Esophagus squamous epithelium (tissue), 5 donors: Measurements from ENCODE around the gene ALDH1L2. TPM values are rescaled to one million over a fixed set of nuclear protein-coding genes. Genes with fewer than 3 reads are reported as not detected.

Experiments used
- DNase-seq: peaks from one replicate; lab custom pipeline; 2025; lab: John Stamatoyannopoulos, UW
- H3K27ac ChIP-seq, 4 donors: fragments of 200-600 bp; sonication (generic); one replicate each; pipeline ENCODE4 v1.5.1; 2016 to 2019; ENCODE audit warnings: mild to moderate bottlenecking in 1 of 4
- H3K27me3 ChIP-seq, 4 donors: fragments of 200-600 bp; sonication (generic); 1 replicate in 3 of 4; 2 replicates in 1 of 4; pipeline versions ENCODE4 v1.5.1 to v1.6.0; 2017 to 2021; ENCODE audit warnings: antibody characterized with exemption in 1 of 4
- H3K36me3 ChIP-seq, 3 donors: fragments of 200-600 bp; sonication (generic); one replicate each; pipeline ENCODE4 v1.5.1; 2016 to 2019
- H3K4me1 ChIP-seq, 3 donors: fragments of 200-600 bp; sonication (generic); one replicate each; pipeline ENCODE4 v1.5.1; 2017 to 2019
- H3K4me3 ChIP-seq, 4 donors: fragments of 200-600 bp; sonication (generic); 1 replicate in 3 of 4; 2 replicates in 1 of 4; pipeline ENCODE4 v1.5.1; 2016 to 2019; ENCODE audit warnings: mild to moderate bottlenecking in 2 of 4, moderate library complexity in 1 of 4
- H3K9me3 ChIP-seq, 3 donors: fragments of 200-600 bp; sonication (generic); one replicate each; pipeline ENCODE4 v1.5.1; 2016 to 2019
- POLR2A ChIP-seq, 4 donors: fragments of 450-650 bp; IDR thresholded peaks; one replicate each; pipeline ENCODE4 v1.6.1; 2017; ENCODE audit warnings: antibody characterized with exemption in 4 of 4, mild to moderate bottlenecking in 4 of 4, moderate library complexity in 3 of 4
- WGBS, 2 donors: methylation state at CpG; one replicate each; pipeline ENCODE4 v1.1.5; 2018; 5-methylcytosine and 5-hydroxymethylcytosine counted together
- intact Hi-C: fragments of 100-400 bp; cut with DNase I; formaldehyde crosslinking; loops from one replicate; pipeline ENCODE4 v1.15.0; 2022
- total RNA-seq, 4 donors: library from RNA; depleted of rRNA; stranded (reverse); fragments of >200 nt; gene quantifications; one replicate each; pipeline ENCODE4 v1.1.0, GENCODE V29; 2016
- TF ChIP-seq, protein P1 (sequence below), 6 experiments: fragments of 450-650 bp in 4 of 6; fragments of 200-600 bp in 2 of 6; sonication (generic) in 2 of 6; IDR thresholded peaks; one replicate each; pipeline ENCODE4 v1.5.1; 2016 to 2019; ENCODE audit warnings: antibody characterized with exemption in 6 of 6, mild to moderate bottlenecking in 4 of 6, moderate library complexity in 4 of 6
- donor health status: DM: yes; HTN: yes; CAD: no.

Gene ALDH1L2
- total RNA-seq, 4 donors from 2014 or later, result 0.57 to 4.9 (median 1.1) TPM

DNA sequence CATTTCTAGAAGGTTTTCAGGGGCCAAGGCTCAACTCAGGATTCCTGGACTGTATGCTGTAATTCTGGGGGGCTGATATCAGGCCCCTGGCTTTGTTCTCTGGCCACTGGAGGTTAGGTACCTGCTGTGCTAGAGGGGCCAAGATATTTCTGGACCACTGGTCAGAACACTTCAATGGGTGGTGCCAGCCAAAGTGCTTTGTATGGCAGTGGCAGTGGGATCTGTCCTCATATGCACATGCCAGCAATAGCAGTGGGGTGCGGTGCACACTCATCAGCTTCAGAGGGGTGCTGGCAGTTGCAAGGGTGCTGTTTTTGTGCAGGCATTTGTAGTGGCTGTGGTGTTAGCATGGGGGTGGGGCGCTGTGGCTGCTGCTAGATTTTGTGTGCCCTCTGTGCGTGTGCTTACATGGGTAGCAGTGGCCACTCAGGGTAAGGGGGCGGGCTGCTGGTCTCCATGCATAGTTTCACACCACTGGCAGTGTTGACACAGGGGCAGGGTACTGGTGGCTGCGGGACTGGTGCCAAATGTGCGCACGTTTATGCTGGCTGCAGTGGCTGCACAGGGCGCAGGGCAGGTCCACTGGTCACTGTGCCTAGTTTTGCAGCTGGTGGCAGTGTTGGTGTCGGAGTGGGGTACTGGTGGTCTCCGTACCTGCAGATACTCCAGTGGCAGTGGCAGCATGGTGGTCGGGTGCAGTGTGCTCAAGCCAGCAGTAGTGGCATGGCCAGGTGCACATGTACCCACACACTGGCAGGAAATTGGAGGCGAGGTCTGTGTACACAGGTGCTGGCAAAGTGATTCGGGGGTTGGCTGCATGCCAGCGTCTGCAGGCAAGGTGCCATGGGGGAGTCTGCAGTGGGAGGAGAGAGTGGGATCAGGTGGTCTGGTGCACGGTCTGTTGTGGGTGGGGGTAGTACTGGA is 85.6 kb downstream of the ALDH1L2 start:
- no peak for DNase-seq

GRCh38 chr12:104997541-104997940 is 86.7 kb downstream of the ALDH1L2 start:
- 81 to 88% methylated on average over 3 of the region's 3 CpGs for WGBS, 2 donors
- Histone ChIP-seq H3K27ac (no peak overlapping the region), H3K9me3 (no peaks in the 10 kb centered on the region), H3K27me3 (no peaks in the 10 kb centered on the region), H3K4me3 (no peak overlapping the region), H3K36me3 (peaks cover 0 to 93% (median 8%) of the 10 kb centered on the region in 3 donors), H3K4me1 (peaks cover 0 to 4% (median 0%) of the 10 kb centered on the region in 3 donors)
- TF ChIP-seq POLR2A (IDR thresholded peaks at IDR 0.05), result no peak
- TF ChIP-seq, protein P1, sequence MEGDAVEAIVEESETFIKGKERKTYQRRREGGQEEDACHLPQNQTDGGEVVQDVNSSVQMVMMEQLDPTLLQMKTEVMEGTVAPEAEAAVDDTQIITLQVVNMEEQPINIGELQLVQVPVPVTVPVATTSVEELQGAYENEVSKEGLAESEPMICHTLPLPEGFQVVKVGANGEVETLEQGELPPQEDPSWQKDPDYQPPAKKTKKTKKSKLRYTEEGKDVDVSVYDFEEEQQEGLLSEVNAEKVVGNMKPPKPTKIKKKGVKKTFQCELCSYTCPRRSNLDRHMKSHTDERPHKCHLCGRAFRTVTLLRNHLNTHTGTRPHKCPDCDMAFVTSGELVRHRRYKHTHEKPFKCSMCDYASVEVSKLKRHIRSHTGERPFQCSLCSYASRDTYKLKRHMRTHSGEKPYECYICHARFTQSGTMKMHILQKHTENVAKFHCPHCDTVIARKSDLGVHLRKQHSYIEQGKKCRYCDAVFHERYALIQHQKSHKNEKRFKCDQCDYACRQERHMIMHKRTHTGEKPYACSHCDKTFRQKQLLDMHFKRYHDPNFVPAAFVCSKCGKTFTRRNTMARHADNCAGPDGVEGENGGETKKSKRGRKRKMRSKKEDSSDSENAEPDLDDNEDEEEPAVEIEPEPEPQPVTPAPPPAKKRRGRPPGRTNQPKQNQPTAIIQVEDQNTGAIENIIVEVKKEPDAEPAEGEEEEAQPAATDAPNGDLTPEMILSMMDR (IDR thresholded peaks at IDR 0.05), result no peak
- DNase-seq, result no peak
- intact Hi-C loops, result no loop called here

More for the DNA sequence above, 85.6 kb downstream of the ALDH1L2 start:
- 48 to 76% methylated on average over 6 to 13 of the region's 15 CpGs for WGBS, 2 donors
- Histone ChIP-seq H3K9me3 (no peaks in the 10 kb centered on the region), H3K4me3 (no peak overlapping the region), H3K4me1 (peaks cover 0 to 4% (median 0%) of the 10 kb centered on the region in 3 donors), H3K27ac (no peak overlapping the region), H3K36me3 (peaks cover 0 to 93% (median 5%) of the 10 kb centered on the region in 3 donors), H3K27me3 (no peaks in the 10 kb centered on the region)
- intact Hi-C loops, result no loop called here
- no peak for TF ChIP-seq POLR2A (IDR thresholded peaks at IDR 0.05)
- TF ChIP-seq, protein P1 (IDR thresholded peaks at IDR 0.05), result no peak

DNA sequence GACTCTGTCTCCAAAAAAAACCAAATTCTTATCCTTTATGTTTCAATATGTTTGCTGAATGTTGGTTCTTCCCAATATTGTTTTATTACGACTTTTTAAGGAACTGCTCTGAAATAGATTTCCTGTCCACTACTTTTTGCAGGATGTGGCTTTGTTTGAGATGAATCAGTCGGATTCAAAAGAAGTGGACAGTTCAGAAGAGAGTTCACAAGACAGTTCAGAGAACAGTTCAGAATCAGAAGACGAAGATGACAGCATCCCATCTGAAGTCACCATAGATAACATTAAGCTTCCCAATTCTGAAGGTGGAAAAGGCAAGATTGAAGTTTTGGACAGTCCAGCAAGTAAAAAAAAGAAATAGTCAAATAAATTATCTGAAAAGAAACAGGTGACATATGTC is 89.9 kb downstream of the ALDH1L2 start:
- WGBS, 2 donors, result 71 to 92% methylated on average over 3 of the region's 3 CpGs
- H3K36me3 ChIP-seq, result peaks cover 0 to 97% (median 10%) of the 10 kb centered on the region in 3 donors
- intact Hi-C loops, result no loop called here

GRCh38 chr12:104991565-104992128 is 92.6 kb downstream of the ALDH1L2 start:
- TF ChIP-seq, protein P1 (IDR thresholded peaks at IDR 0.05), result no peak
- no peak for TF ChIP-seq POLR2A (IDR thresholded peaks at IDR 0.05)
- Histone ChIP-seq H3K27ac (no peak overlapping the region), H3K9me3 (no peaks in the 10 kb centered on the region), H3K4me1 (peaks cover 10 to 17% (median 12%) of the 10 kb centered on the region in 3 donors), H3K36me3 (peaks cover 0 to 80% (median 10%) of the 10 kb centered on the region in 3 donors), H3K4me3 (no peak overlapping the region), H3K27me3 (no peaks in the 10 kb centered on the region)
- DNase-seq, result no peak
- intact Hi-C loops, result no loop called here
- 66 to 88% methylated on average over 3 of the region's 3 CpGs for WGBS, 2 donors

More for the DNA sequence above, 89.9 kb downstream of the ALDH1L2 start:
- no peak for DNase-seq
- Histone ChIP-seq H3K27ac (no peak overlapping the region), H3K4me1 (peaks cover 0 to 4% (median 0%) of the 10 kb centered on the region in 3 donors), H3K9me3 (no peaks in the 10 kb centered on the region), H3K27me3 (no peaks in the 10 kb centered on the region), H3K4me3 (no peak overlapping the region)
- TF ChIP-seq, protein P1 (IDR thresholded peaks at IDR 0.05), result no peak
- TF ChIP-seq POLR2A (IDR thresholded peaks at IDR 0.05), result no peak

GRCh38 chr12:104990950-104991349 is 93.3 kb downstream of the ALDH1L2 start:
- peaks cover 0 to 73% (median 10%) of the 10 kb centered on the region in 3 donors for H3K36me3 ChIP-seq
- WGBS, 2 donors, result 82 to 89% methylated on average over 4 of the region's 4 CpGs
- no peak for DNase-seq
- no peak overlapping the region for H3K4me3 ChIP-seq
- H3K9me3 ChIP-seq, result no peaks in the 10 kb centered on the region
- no peak for TF ChIP-seq POLR2A (IDR thresholded peaks at IDR 0.05)
- TF ChIP-seq, protein P1 (IDR thresholded peaks at IDR 0.05), result no peak
- intact Hi-C loops, result no loop called here
- H3K4me1 ChIP-seq, result peaks cover 10 to 21% (median 12%) of the 10 kb centered on the region in 3 donors
- H3K27me3 ChIP-seq, result no peaks in the 10 kb centered on the region
- no peak overlapping the region for H3K27ac ChIP-seq
